NCI-H187 treated with DMSO at 0.1 percent for 48 hours (cell line): ENCODE measurements around the gene PROZ.

Source experiments
- DNase-seq: peaks from one replicate; lab custom pipeline; 2025; lab: John Stamatoyannopoulos, UW

PROZ gene

GRCh38 chr13:113208421-113209335, 50.2 kb downstream of the PROZ start, which contains the start of gene PCID2:
TSS of gene PCID2 (minus strand) at chr13:113208669. CDS start at chr13:113208634, 35 bp downstream.
- DNase-seq = peak; percentile 53

- DNase-seq = no peak
These were observed 50.9 kb downstream of the PROZ start, which contains the start of gene CUL4A for GRCh38 chr13:113209336-113209758. TSS of gene CUL4A (plus strand) at chr13:113209613. CDS start at chr13:113209628, 15 bp downstream.

DNA sequence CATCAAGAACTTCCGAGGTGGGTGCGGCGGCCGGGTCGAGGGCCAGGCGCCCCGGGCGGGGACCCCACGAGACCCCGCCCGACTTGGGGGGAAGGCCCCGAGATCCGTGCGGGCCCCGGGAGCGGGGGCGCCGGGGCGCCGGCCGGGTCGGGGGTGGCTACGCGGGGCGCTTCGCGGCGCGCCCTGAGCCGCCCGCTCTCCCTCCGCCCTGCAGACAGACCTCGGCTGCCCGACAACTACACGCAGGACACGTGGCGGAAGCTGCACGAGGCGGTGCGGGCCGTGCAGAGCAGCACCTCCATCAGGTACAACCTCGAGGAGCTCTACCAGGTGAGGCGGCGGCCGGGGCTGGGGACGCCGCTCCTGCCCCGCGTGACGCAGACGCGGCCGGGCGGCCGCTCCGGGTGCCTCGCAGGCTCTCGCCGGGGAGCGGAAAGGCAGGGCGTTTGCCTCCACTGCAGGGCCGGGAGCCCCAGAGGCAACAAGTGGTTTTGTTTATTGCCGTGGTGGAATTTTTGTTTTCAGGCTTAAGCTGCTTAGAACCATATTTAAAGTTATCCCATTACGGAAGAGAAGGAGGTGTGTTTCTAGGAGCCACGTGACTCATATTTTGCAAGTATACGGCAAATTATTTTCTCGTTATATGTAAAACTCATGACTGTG, 51.4 kb downstream of the PROZ start:
- DNase-seq = no peak

- DNase-seq = no peak
These were observed 52.4 kb downstream of the PROZ start for GRCh38 chr13:113210833-113211232.

- DNase-seq = no peak
These were observed 53.3 kb downstream of the PROZ start for GRCh38 chr13:113211774-113212173.

DNA sequence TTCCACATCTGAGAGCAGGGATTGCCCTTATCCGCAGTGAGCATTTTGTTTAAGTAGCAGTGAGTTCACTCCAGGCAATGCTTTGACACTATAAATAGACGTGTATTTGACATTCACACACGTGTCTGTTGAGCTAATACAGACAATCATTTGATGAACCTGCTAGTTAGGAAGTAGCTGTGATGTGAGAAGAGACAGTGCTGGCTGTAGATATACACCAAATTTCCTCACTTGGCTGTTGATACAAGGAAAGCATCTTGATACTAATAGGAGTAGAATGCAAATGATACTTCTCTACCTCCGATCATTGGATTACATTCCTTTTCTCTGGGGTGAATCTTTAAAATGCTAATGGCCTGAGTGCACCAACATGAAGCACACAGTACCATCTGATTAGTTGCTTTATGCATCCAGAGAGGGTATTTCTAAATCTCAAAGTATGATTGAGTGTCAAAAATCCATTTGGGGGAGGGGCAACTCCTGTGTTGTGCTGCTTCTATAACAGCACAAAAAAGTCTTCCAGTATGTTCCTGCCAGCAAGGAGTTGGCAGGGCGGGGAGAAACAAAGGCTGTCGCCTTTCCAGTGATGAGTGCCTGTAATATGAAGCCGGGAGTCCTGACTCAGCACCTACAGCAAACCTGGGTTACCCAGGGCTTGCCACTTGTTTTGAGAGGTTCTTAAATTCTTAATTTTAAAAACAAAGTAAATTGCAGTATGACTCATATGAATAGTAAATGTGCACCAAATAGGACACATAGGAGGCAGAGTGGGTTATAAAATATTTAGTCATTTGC, 58.0 kb downstream of the PROZ start:
- peak; percentile 70 for DNase-seq

DNA sequence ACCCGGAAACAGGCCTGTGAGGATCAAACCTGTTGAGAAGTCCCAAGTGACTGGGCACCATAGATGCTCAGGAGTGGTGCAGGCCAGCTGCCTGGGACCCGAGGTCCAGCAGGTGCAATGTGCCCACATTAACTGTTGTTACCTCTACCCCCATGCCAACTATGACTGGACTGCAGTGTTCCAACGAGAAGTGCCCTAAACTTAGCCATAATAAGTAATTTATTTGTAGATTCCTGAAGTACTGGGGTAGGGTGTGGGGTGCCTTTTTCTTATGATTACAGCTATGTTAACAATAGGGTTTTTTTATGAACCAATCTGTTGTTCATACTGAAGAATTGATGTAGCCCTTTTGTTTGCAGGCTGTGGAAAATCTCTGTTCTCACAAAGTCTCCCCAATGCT, 60.1 kb downstream of the PROZ start:
- no peak for DNase-seq

DNA sequence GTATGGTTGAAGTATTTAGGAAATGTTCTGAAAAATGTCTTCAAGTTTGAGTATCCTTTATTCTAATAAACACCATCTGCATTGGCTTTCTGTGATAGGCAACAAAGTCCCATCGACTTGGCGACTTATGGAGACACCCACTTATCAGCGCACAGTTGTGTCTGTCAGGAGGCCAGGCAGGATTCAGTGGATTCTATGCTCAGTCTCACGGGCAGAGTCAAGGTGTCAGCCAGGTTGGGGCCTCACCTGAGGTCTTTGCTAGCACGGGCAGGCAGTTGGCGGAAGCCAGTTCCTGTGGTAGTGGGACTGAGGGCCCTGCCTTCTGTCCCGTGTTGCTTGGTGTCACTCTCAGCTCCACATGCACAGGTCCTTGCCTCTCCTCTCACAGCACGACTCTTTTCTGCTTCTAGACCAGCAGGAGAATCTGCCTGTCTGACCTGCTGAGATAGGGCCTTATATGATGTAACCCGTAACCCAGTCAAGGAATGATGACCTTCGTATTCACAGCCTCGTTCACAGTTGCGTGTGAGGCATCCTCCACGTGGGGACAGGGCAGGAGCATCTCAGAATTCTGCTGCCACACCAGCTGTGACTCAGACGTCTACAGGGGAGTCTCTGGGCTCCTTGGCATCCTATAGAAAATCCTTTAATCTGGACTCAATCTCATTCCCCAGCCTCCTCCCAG, 61.0 kb downstream of the PROZ start:
- DNase-seq = no peak

- DNase-seq = no peak
These were observed 61.7 kb downstream of the PROZ start for GRCh38 chr13:113220141-113220598.

DNA sequence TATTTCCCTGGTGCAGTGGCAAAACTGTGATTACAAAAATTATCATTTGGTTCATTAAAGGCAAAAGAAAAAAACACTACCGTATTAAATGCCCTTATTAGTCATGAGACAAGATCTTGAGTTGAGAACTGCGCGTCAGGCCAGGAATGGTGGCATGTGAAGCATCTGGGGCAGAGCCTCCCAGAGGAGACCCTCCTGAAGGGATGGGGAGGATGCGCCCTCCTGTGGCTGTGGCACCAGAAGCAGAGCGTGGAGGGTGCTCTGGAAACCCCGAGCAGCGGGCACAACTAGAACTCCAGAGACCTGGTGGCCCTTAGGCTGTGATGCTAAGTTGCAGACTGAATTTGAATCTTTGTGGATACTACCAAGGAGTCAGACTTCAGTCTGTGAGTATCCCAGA, 62.4 kb downstream of the PROZ start:
- DNase-seq = no peak
